Measurements from ENCODE around the gene IKZF5. TPM values are rescaled to one million over a fixed set of nuclear protein-coding genes. Genes with fewer than 3 reads are reported as not detected.
A peak's percentile ranks its signal among the peaks of the same experiment; 100 is the strongest.

IKZF5 gene
- total and polyA plus RNA-seq, 2 experiments from 2014 or later, result 6.9 to 10.5 TPM

DNA sequence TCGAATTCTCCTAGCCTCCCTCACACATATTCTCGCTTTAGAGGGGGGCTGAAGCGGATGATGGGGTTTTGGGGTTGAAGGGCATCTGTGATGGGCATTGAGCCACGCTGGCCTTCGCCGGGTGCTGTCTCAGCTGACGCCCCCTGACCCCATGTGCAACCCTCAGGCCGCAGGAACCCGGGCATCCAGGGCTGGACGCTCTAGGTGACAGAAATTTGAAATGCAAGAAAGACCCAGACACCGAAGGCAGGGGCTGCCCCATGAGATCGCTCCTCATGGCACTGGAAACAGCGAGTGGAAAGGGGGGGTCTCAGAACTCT, 53.9 kb downstream of the IKZF5 start:
- TF ChIP-seq ZNF331 (CRISPR knock-in tag; IDR thresholded peaks at IDR 0.05; ENCODE audit: low read depth), result no peak
- Histone ChIP-seq H4K20me1 (replicated peaks; ENCODE audit: insufficient read depth) (peaks cover 2% of the 10 kb centered on the region; the same call in 1 of the 2 replicates), H3K27ac (ENCODE audit: low read depth) (no peak overlapping the region), H3K4me1 (ENCODE audit: insufficient read depth) (peaks cover 4% of the 10 kb centered on the region; the same call in 1 of the 2 replicates), H3F3A (replicated peaks; ENCODE audit: low read depth) (0 out of 2 replicates have a peak, but pooled peaks cover 2% of the 10 kb centered on the region), H3K9me2 (ENCODE audit: insufficient read depth) (peaks cover 12% of the 10 kb centered on the region), H3K4me3 (peak overlapping the region; percentile 86; the same call in 1 of the 2 replicates), H3K27me3 (ENCODE audit: insufficient read depth) (peaks cover 30% of the 10 kb centered on the region), H3K4me2 (peak overlapping the region; percentile 55; the same call in 1 of the 2 replicates), H3K36me3 (ENCODE audit: insufficient read depth) (no peaks in the 10 kb centered on the region; the same call in 1 of the 2 replicates), H2AFZ (peak overlapping the region; percentile 99), H3K79me2 (replicated peaks; ENCODE audit: insufficient read depth) (no peaks in the 10 kb centered on the region; the same call in 1 of the 2 replicates)
- Mint-ChIP-seq H3K27me3 (ENCODE audit: insufficient read depth, low read depth, poor library complexity) (peaks cover 34% of the 10 kb centered on the region), H3K9me3 (peaks cover 18% of the 10 kb centered on the region; the same call in 2 of the 3 replicates), H3K27ac (no peak overlapping the region), H3K36me3 (ENCODE audit: low read depth) (peaks cover 7% of the 10 kb centered on the region), H3K4me3 (peak overlapping the region; percentile 76), H3K4me1 (peaks cover 9% of the 10 kb centered on the region)
- ATAC-seq (no peak), DNase-seq (ENCODE audit: low spot score) (no peak)

DNA sequence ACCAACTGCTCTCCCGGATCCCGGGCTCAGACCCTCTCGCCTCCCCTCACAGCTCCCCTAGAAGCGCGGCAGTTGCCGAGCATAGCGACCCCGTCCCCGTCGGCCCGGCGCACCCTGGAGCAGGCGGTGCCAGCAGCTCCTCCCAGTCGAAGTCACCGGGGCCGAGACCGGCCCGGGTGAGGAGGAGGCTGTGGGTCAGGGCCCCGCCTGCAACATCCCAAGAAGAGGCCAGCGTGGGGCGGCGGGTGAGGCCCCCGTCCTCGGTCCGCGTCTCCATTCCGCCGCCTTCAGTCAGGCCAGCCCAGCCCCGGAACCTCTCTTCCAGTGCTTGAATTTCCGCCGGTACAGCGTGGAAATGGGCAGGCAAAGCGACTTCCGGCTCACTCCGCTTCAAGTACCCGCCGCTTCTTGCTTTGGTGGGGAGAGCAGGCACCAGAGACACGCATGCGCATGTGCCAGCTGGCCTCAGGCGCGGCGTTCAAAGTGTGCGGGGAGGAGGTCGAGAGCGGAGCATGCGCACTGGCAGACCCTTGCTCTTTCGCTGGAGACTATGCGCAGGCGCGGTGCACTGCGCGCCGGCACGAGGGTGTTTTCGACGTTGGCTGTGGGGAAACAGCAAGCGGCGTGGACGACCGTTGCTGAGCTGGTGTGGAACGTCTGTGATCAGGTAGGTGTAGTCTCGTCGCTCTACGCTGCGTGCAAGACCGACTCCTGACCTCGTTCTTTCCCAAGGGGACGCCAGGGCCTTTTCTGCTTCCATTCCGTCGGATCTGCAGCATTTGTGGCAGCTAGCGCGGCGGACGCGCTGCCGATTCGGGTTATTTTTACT, 54.5 kb downstream of the IKZF5 start, which contains the start of gene C10orf88:
TSS of gene C10orf88 (minus strand) at position 326 of the 829 bp plus-strand sequence. CDS start at position 277, 49 bp downstream.
- H3K9me2 ChIP-seq (ENCODE audit: insufficient read depth), result peaks cover 12% of the 10 kb centered on the region
- Mint-ChIP-seq H3K9me3 (peaks cover 18% of the 10 kb centered on the region; the same call in 2 of the 3 replicates), H3K27ac (no peak within 1 kb of the TSS), H3K4me3 (peak within 1 kb of the TSS; percentile 76), H3K36me3 (ENCODE audit: low read depth) (peaks cover 7% of the 10 kb centered on the region), H3K27me3 (ENCODE audit: insufficient read depth, low read depth, poor library complexity) (peaks cover 34% of the 10 kb centered on the region), H3K4me1 (peaks cover 9% of the 10 kb centered on the region)
- H3K79me2 ChIP-seq (replicated peaks; ENCODE audit: insufficient read depth), result no peaks in the 10 kb centered on the region; the same call in 1 of the 2 replicates
- no peak within 1 kb of the TSS for H3K27ac ChIP-seq (ENCODE audit: low read depth)
- peak within 1 kb of the TSS; percentile 99 for H2AFZ ChIP-seq
- peaks cover 4% of the 10 kb centered on the region; the same call in 1 of the 2 replicates for H3K4me1 ChIP-seq (ENCODE audit: insufficient read depth)
- peak within 1 kb of the TSS; percentile 86 for H3K4me3 ChIP-seq
- ATAC-seq (peak; percentile 99), DNase-seq (ENCODE audit: low spot score) (peak; percentile 98)
- H3F3A ChIP-seq (replicated peaks; ENCODE audit: low read depth), result 0 out of 2 replicates have a peak, but pooled peaks cover 2% of the 10 kb centered on the region
- H4K20me1 ChIP-seq (replicated peaks; ENCODE audit: insufficient read depth), result peaks cover 7% of the 10 kb centered on the region; the same call in 1 of the 2 replicates
- peak within 1 kb of the TSS; percentile 98 for H3K4me2 ChIP-seq
- H3K27me3 ChIP-seq (ENCODE audit: insufficient read depth), result peaks cover 30% of the 10 kb centered on the region
- H3K36me3 ChIP-seq (ENCODE audit: insufficient read depth), result no peaks in the 10 kb centered on the region; the same call in 1 of the 2 replicates
- no peak for TF ChIP-seq STAT1 (IDR thresholded peaks at IDR 0.05; ENCODE audit: unreplicated experiment)
- TF ChIP-seq, protein P1, sequence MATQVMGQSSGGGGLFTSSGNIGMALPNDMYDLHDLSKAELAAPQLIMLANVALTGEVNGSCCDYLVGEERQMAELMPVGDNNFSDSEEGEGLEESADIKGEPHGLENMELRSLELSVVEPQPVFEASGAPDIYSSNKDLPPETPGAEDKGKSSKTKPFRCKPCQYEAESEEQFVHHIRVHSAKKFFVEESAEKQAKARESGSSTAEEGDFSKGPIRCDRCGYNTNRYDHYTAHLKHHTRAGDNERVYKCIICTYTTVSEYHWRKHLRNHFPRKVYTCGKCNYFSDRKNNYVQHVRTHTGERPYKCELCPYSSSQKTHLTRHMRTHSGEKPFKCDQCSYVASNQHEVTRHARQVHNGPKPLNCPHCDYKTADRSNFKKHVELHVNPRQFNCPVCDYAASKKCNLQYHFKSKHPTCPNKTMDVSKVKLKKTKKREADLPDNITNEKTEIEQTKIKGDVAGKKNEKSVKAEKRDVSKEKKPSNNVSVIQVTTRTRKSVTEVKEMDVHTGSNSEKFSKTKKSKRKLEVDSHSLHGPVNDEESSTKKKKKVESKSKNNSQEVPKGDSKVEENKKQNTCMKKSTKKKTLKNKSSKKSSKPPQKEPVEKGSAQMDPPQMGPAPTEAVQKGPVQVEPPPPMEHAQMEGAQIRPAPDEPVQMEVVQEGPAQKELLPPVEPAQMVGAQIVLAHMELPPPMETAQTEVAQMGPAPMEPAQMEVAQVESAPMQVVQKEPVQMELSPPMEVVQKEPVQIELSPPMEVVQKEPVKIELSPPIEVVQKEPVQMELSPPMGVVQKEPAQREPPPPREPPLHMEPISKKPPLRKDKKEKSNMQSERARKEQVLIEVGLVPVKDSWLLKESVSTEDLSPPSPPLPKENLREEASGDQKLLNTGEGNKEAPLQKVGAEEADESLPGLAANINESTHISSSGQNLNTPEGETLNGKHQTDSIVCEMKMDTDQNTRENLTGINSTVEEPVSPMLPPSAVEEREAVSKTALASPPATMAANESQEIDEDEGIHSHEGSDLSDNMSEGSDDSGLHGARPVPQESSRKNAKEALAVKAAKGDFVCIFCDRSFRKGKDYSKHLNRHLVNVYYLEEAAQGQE (IDR thresholded peaks at IDR 0.05; ENCODE audit: unreplicated experiment), result peak; percentile 29
- TF ChIP-seq, protein P2, sequence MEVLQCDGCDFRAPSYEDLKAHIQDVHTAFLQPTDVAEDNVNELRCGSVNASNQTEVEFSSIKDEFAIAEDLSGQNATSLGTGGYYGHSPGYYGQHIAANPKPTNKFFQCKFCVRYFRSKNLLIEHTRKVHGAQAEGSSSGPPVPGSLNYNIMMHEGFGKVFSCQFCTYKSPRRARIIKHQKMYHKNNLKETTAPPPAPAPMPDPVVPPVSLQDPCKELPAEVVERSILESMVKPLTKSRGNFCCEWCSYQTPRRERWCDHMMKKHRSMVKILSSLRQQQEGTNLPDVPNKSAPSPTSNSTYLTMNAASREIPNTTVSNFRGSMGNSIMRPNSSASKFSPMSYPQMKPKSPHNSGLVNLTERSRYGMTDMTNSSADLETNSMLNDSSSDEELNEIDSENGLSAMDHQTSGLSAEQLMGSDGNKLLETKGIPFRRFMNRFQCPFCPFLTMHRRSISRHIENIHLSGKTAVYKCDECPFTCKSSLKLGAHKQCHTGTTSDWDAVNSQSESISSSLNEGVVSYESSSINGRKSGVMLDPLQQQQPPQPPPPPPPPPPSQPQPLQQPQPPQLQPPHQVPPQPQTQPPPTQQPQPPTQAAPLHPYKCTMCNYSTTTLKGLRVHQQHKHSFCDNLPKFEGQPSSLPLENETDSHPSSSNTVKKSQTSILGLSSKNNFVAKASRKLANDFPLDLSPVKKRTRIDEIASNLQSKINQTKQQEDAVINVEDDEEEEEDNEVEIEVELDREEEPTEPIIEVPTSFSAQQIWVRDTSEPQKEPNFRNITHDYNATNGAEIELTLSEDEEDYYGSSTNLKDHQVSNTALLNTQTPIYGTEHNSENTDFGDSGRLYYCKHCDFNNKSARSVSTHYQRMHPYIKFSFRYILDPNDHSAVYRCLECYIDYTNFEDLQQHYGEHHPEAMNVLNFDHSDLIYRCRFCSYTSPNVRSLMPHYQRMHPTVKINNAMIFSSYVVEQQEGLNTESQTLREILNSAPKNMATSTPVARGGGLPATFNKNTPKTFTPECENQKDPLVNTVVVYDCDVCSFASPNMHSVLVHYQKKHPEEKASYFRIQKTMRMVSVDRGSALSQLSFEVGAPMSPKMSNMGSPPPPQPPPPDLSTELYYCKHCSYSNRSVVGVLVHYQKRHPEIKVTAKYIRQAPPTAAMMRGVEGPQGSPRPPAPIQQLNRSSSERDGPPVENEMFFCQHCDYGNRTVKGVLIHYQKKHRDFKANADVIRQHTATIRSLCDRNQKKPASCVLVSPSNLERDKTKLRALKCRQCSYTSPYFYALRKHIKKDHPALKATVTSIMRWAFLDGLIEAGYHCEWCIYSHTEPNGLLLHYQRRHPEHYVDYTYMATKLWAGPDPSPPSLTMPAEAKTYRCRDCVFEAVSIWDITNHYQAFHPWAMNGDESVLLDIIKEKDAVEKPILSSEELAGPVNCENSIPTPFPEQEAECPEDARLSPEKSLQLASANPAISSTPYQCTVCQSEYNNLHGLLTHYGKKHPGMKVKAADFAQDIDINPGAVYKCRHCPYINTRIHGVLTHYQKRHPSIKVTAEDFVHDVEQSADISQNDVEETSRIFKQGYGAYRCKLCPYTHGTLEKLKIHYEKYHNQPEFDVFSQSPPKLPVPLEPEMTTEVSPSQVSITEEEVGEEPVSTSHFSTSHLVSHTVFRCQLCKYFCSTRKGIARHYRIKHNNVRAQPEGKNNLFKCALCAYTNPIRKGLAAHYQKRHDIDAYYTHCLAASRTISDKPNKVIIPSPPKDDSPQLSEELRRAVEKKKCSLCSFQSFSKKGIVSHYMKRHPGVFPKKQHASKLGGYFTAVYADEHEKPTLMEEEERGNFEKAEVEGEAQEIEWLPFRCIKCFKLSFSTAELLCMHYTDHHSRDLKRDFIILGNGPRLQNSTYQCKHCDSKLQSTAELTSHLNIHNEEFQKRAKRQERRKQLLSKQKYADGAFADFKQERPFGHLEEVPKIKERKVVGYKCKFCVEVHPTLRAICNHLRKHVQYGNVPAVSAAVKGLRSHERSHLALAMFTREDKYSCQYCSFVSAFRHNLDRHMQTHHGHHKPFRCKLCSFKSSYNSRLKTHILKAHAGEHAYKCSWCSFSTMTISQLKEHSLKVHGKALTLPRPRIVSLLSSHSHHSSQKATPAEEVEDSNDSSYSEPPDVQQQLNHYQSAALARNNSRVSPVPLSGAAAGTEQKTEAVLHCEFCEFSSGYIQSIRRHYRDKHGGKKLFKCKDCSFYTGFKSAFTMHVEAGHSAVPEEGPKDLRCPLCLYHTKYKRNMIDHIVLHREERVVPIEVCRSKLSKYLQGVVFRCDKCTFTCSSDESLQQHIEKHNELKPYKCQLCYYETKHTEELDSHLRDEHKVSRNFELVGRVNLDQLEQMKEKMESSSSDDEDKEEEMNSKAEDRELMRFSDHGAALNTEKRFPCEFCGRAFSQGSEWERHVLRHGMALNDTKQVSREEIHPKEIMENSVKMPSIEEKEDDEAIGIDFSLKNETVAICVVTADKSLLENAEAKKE (CRISPR knock-in tag; IDR thresholded peaks at IDR 0.05), result no peak
- no peak for TF ChIP-seq JUNB (IDR thresholded peaks at IDR 0.05; ENCODE audit: unreplicated experiment)
- TF ChIP-seq EZH2phosphoT487 (IDR thresholded peaks at IDR 0.05; ENCODE audit: unreplicated experiment), result no peak
- peak; percentile 57 for TF ChIP-seq POLR2AphosphoS5 (IDR thresholded peaks at IDR 0.05; ENCODE audit: low read depth)
- TF ChIP-seq, protein P3, sequence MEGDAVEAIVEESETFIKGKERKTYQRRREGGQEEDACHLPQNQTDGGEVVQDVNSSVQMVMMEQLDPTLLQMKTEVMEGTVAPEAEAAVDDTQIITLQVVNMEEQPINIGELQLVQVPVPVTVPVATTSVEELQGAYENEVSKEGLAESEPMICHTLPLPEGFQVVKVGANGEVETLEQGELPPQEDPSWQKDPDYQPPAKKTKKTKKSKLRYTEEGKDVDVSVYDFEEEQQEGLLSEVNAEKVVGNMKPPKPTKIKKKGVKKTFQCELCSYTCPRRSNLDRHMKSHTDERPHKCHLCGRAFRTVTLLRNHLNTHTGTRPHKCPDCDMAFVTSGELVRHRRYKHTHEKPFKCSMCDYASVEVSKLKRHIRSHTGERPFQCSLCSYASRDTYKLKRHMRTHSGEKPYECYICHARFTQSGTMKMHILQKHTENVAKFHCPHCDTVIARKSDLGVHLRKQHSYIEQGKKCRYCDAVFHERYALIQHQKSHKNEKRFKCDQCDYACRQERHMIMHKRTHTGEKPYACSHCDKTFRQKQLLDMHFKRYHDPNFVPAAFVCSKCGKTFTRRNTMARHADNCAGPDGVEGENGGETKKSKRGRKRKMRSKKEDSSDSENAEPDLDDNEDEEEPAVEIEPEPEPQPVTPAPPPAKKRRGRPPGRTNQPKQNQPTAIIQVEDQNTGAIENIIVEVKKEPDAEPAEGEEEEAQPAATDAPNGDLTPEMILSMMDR (conservative IDR thresholded peaks at IDR 0.05; ENCODE audit: low read depth in 2 of 2), result 0 out of 4 replicates have a peak, but pooled peaks of 1 of the 2 experiments have one; percentile 2

All from GM23338 (cell line).